LNCaP clone FGC (cell line): ENCODE results near the gene CDC42EP3.

Source experiments
- DNase-seq: peaks from one replicate; pipeline ENCODE4 v3.0.0-alpha.2; 2011; ENCODE audit warnings: low read depth
- H3K4me3 ChIP-seq: 2 replicates; pipeline ENCODE4 v1.5.1; 2011; ENCODE audit warnings: mild to moderate bottlenecking, low read depth, low read length, control low read depth
- TF ChIP-seq, protein P1 (sequence below): IDR thresholded peaks from 2 replicates; pipeline ENCODE4 v1.5.1; 2012; ENCODE audit warnings: mild to moderate bottlenecking; ENCODE audit not compliant: control insufficient read depth, insufficient read depth; ENCODE audit errors: extremely low read depth

The CDC42EP3 gene

DNA sequence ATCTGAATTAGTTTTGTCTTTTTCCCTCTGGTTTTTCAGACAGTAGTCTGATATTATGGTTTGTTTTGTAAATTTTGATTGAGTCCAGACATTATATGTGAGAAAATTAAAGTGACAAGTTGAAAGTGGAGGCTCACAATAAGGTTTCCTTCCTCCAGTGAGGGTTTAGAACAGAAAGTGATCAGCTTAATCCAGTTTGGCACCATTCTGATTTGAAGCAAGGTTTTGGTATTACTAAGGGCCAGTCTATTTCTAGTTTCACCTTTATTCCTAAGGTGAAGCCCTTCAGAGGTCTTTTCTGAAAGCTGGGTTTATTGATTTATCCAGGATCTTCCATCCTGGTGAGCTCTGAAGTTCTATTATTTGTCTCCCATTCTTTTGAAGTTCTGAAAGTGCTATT lies 68.7 kb downstream of the CDC42EP3 start:
- H3K4me3 ChIP-seq = no peak overlapping the region
- TF ChIP-seq, protein P1, sequence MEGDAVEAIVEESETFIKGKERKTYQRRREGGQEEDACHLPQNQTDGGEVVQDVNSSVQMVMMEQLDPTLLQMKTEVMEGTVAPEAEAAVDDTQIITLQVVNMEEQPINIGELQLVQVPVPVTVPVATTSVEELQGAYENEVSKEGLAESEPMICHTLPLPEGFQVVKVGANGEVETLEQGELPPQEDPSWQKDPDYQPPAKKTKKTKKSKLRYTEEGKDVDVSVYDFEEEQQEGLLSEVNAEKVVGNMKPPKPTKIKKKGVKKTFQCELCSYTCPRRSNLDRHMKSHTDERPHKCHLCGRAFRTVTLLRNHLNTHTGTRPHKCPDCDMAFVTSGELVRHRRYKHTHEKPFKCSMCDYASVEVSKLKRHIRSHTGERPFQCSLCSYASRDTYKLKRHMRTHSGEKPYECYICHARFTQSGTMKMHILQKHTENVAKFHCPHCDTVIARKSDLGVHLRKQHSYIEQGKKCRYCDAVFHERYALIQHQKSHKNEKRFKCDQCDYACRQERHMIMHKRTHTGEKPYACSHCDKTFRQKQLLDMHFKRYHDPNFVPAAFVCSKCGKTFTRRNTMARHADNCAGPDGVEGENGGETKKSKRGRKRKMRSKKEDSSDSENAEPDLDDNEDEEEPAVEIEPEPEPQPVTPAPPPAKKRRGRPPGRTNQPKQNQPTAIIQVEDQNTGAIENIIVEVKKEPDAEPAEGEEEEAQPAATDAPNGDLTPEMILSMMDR = no peak
- DNase-seq = no peak

- DNase-seq = no peak
- no peak overlapping the region for H3K4me3 ChIP-seq
- TF ChIP-seq, protein P1 = no peak
Observed at GRCh38 chr2:37602040-37602439, 69.4 kb downstream of the CDC42EP3 start.

GRCh38 chr2:37601569-37601968 lies 69.9 kb downstream of the CDC42EP3 start:
- DNase-seq = no peak
- TF ChIP-seq, protein P1 = no peak
- H3K4me3 ChIP-seq = no peak overlapping the region

DNA sequence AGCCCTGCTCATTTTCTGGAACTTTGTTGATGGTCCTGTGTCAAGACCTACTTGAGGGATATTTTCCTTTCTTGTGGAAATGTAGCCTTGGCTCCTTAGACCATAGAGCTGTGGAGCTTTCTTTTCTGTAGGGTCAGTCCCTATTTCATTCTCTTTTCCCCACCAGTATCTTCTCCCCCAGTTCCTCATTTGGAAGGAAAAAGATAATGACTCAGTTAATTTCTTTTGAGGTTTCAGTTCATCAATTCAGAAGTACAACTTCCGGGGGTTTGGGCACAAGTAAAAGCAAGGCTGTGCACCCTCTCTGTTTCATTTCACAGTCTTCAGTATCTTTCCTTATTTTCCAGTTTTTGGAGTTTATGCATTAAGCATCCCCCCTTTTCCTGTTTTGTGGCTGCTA lies 70.7 kb downstream of the CDC42EP3 start:
- H3K4me3 ChIP-seq = no peak overlapping the region
- TF ChIP-seq, protein P1 = no peak
- no peak for DNase-seq

- no peak for DNase-seq
- H3K4me3 ChIP-seq = no peak overlapping the region
- TF ChIP-seq, protein P1 = no peak
Observed at GRCh38 chr2:37599688-37600525, 71.5 kb downstream of the CDC42EP3 start.

DNA sequence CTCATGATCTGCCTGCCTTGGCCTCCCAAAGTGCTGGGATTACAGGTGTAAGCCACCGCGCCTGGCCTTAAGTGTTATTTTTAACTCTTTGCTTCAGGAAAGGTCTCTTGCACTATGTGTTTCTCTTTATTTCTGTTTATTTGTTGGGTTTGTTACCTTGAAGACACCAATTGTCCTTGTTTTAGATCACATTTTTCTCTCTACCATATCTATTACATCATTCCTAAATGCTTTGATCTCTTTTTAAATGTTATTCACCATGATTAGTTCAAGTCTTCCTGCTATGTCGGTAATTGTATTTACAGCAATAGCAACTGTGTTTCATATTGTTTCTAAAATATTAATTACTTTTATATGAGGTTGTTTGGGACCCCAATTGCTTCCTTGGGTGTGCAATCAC lies 77.7 kb downstream of the CDC42EP3 start:
- TF ChIP-seq, protein P1 = no peak
- no peak for DNase-seq
- no peak overlapping the region for H3K4me3 ChIP-seq

DNA sequence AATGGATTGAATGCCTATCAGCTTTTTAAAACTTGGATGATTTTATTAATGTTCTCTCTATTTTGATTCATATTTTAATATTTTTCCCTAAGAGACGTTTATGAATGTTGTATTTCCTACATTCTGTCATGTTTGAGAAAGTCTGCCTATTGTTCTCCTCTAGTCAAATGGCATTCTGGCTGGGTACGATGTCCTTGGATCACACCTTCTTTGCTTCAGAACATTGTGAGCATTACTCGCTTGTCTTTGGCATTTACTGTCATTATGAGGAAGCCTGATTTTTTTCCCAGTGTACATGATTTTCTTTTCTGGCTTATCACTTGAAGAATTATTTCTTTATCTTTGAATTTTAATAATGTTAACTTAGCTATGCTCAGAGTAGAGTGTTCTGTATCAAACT lies 78.4 kb downstream of the CDC42EP3 start:
- DNase-seq = no peak

More for the DNA sequence above, 78.4 kb downstream of the CDC42EP3 start:
- no peak overlapping the region for H3K4me3 ChIP-seq
- TF ChIP-seq, protein P1 = no peak
